Activated naive CD8-positive, alpha-beta T cell treated with anti-CD3 and anti-CD28 coated beads, Interleukin-2, amount 10 ng/mL, durations not matched to agents 7 days and 5 days (primary cell): ENCODE results near the gene JARID2. TPM values are rescaled to one million over a fixed set of nuclear protein-coding genes. Genes with fewer than 3 reads are reported as not detected.
A peak's percentile ranks its signal among the peaks of the same experiment; 100 is the strongest.
"Not testable (repeated sequence)": the region's sequence is repeated elsewhere in the genome, so short reads cannot be mapped to it uniquely, and the experiment has no call there.

Experiments
- ATAC-seq: fragments of 150-1000 bp; cut with Tn5 transposase; one replicate; pipeline ENCODE4 v1.10.0; 2021; ENCODE audit warnings: low read depth, moderate library complexity
- POLR2A ChIA-PET: fragments of 350-600 bp; sonication (Branson Sonifier 250); formaldehyde crosslinking; loops from one replicate; lab custom pipeline; 2021; ENCODE audit warnings: antibody characterized with exemption; lab: Charles Lee
- DNase-seq: peaks from one replicate; pipeline ENCODE4 v3.0.0; 2021
- H3K27ac Mint-ChIP-seq: one replicate; pipeline ENCODE4 v1.8.0; 2022; ENCODE audit warnings: mild to moderate bottlenecking, mixed read lengths
- H3K27me3 Mint-ChIP-seq: one replicate; pipeline ENCODE4 v1.8.0; 2022; ENCODE audit warnings: mild to moderate bottlenecking, moderate library complexity, mixed read lengths
- H3K36me3 Mint-ChIP-seq: one replicate; pipeline ENCODE4 v1.8.0; 2021; ENCODE audit warnings: mild to moderate bottlenecking, mixed read lengths
- H3K4me1 Mint-ChIP-seq: one replicate; pipeline ENCODE4 v1.8.0; 2021; ENCODE audit warnings: mixed read lengths
- H3K4me3 Mint-ChIP-seq: one replicate; pipeline ENCODE4 v1.8.0; 2022; ENCODE audit warnings: mild to moderate bottlenecking, moderate library complexity, mixed read lengths
- H3K9me3 Mint-ChIP-seq: one replicate; pipeline ENCODE4 v1.8.0; 2021; ENCODE audit warnings: mixed read lengths
- total RNA-seq, 2 experiments: library from RNA; stranded (reverse); gene quantifications; one replicate each; pipeline ENCODE4 v1.2.3, GENCODE V29; 2021

Gene JARID2
- total RNA-seq, 2 experiments from 2014 or later = 30.0 to 31.5 TPM

GRCh38 chr6:15319677-15320076 is 73.8 kb downstream of the JARID2 start:
- H3K27ac Mint-ChIP-seq = peak overlapping the region; percentile 42
- peaks cover 66% of the 10 kb centered on the region for H3K4me1 Mint-ChIP-seq
- H3K4me3 Mint-ChIP-seq = no peak overlapping the region
- ATAC-seq (no peak), DNase-seq (no peak)
- H3K27me3 Mint-ChIP-seq = no peaks in the 10 kb centered on the region
- POLR2A ChIA-PET = interaction anchor here (1.0 to 1.7 kb wide), 3 partner anchors 13 to 71 kb away, joined by 3 to 7 read pairs (median 3); no protein-coding TSS in a partner anchor
- H3K9me3 Mint-ChIP-seq = no peaks in the 10 kb centered on the region
- peaks cover 10% of the 10 kb centered on the region for H3K36me3 Mint-ChIP-seq

DNA sequence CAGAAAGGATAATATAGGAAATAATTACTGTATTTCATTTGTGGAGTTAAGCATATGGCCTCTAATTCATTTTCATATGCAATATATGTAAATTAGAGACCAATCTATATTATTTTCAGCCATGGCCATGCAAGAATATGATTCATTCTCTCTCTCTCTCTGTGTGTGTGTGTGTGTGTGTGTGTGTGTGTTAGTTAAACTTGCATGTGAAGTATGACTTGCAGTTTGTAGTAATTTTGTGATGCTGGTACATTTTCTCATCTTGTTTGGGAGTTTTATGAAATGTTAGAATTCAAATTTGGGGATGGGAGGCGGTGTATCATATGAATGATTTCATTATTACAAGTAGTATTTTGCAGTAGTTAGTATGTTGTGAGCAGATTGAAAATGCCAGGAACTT is 74.8 kb downstream of the JARID2 start:
- Mint-ChIP-seq H3K27ac (no peak overlapping the region), H3K4me1 (peaks cover 71% of the 10 kb centered on the region), H3K36me3 (peaks cover 15% of the 10 kb centered on the region), H3K9me3 (no peaks in the 10 kb centered on the region), H3K27me3 (no peaks in the 10 kb centered on the region), H3K4me3 (no peak overlapping the region)
- POLR2A ChIA-PET = interaction anchor here (1.0 kb wide), 1 partner anchor 12 kb away, joined by 3 read pairs; no protein-coding TSS in a partner anchor
- ATAC-seq = no peak
- DNase-seq = no peak

DNA sequence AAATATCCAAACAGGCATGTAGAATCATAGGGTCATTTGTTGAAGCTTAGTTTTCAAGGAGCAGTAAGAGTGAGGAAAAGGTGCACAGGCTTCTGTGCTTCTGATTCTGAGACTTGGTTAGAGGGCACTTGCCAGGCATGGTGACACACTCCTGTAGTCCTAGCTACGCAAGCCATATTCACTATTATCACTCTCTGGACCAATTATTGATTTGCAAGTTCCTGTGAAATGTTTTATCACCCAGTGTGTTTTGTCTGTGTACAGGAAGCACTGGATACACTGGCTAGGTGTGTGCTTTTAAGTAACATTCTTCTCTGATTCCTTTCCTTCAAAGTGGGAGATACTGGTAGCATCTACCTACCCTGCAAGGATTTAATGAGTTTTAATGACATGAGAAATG is 76.3 kb downstream of the JARID2 start:
- Mint-ChIP-seq H3K4me1 (peaks cover 67% of the 10 kb centered on the region), H3K36me3 (peaks cover 15% of the 10 kb centered on the region), H3K9me3 (no peaks in the 10 kb centered on the region), H3K27ac (peak overlapping the region; percentile 23), H3K4me3 (no peak overlapping the region), H3K27me3 (no peaks in the 10 kb centered on the region)
- POLR2A ChIA-PET = no interaction called here
- no peak for ATAC-seq
- DNase-seq = no peak

- Mint-ChIP-seq H3K4me3 (peak overlapping the region; percentile 30), H3K36me3 (peaks cover 15% of the 10 kb centered on the region), H3K27me3 (no peaks in the 10 kb centered on the region), H3K4me1 (peaks cover 68% of the 10 kb centered on the region), H3K9me3 (no peaks in the 10 kb centered on the region), H3K27ac (peak overlapping the region; percentile 84)
- peak; percentile 40 for ATAC-seq
- POLR2A ChIA-PET = no interaction called here
- no peak for DNase-seq
Observed at GRCh38 chr6:15322781-15323536, 77.1 kb downstream of the JARID2 start.

DNA sequence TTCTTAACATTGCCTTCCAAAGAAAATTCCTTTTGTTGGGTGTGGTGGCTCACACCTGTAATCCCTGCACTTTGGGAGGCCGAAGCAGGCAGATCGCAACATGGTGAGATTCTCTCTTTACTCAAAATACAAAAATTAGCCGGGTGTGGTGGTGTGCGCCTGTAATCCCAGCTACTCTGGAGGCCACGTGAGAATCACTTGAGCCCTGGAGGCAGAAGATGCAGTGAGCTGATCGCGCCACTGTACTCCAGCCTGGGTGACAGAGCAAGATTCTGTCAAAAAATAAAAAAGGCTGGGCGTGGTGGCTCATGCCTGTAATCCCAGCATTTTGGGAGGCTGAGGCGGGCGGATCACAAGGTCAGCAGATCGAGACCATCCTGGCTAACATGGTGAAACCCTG is 77.7 kb downstream of the JARID2 start:
- not testable (repeated sequence) for H3K9me3 Mint-ChIP-seq, ATAC-seq, H3K27me3 Mint-ChIP-seq, DNase-seq
- Mint-ChIP-seq H3K27ac (peak overlapping the region; percentile 84), H3K4me3 (peak overlapping the region; percentile 30), H3K4me1 (peaks cover 68% of the 10 kb centered on the region), H3K36me3 (peaks cover 15% of the 10 kb centered on the region)
- POLR2A ChIA-PET = interaction anchor here (0.6 kb wide), 1 partner anchor 40 kb away, joined by 3 read pairs; no protein-coding TSS in a partner anchor

DNA sequence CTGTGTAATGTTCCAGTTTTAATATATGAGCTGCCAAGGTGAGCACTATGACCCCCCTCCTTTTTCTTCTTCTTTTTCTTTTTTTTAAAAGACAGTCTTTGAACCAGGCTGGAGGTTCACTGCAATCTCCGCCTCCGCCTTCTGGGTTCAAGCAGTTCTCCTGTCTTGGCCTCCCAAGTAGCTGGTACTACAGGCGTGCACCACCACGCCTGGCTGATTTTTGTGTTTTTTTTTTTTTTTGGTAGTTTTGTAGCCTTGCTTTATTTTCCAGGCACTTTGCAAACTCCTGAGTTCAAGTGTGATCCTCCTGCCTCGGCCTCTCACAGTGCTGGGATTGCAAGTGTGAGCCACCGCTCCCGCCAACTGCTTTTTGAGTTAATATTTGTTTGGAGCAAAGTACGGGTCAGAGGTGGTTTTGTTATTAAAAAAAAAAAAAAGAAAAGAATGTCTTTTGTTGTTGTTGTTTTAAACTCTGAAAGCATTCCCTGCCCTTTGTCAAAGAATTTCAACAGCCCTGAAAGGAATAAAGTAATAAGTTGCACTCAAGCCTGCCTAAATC is 78.6 kb downstream of the JARID2 start:
- Mint-ChIP-seq H3K9me3 (no peaks in the 10 kb centered on the region), H3K4me1 (peaks cover 69% of the 10 kb centered on the region), H3K36me3 (peaks cover 12% of the 10 kb centered on the region), H3K27ac (no peak overlapping the region), H3K4me3 (no peak overlapping the region), H3K27me3 (no peaks in the 10 kb centered on the region)
- DNase-seq (no peak), ATAC-seq (no peak)
- POLR2A ChIA-PET = no interaction called here

GRCh38 chr6:15325540-15325955 is 79.7 kb downstream of the JARID2 start:
- Mint-ChIP-seq H3K27ac (peak overlapping the region; percentile 21), H3K9me3 (no peaks in the 10 kb centered on the region), H3K27me3 (no peaks in the 10 kb centered on the region), H3K4me1 (peaks cover 71% of the 10 kb centered on the region), H3K36me3 (peaks cover 11% of the 10 kb centered on the region), H3K4me3 (no peak overlapping the region)
- ATAC-seq (no peak), DNase-seq (no peak)
- POLR2A ChIA-PET = interaction anchor here (0.5 to 1.8 kb wide), 4 partner anchors 8 to 114 kb away, joined by 3 to 10 read pairs (median 4); no protein-coding TSS in a partner anchor

- DNase-seq (no peak), ATAC-seq (no peak)
- no peaks in the 10 kb centered on the region for H3K9me3 Mint-ChIP-seq
- peaks cover 10% of the 10 kb centered on the region for H3K36me3 Mint-ChIP-seq
- H3K27me3 Mint-ChIP-seq = no peaks in the 10 kb centered on the region
- POLR2A ChIA-PET = interaction anchor here (0.5 to 1.8 kb wide), 6 partner anchors 9 to 113 kb away, joined by 3 to 10 read pairs (median 4); no protein-coding TSS in a partner anchor
- H3K4me1 Mint-ChIP-seq = peaks cover 75% of the 10 kb centered on the region
- peak overlapping the region; percentile 40 for H3K27ac Mint-ChIP-seq
- peak overlapping the region; percentile 7 for H3K4me3 Mint-ChIP-seq
Observed at GRCh38 chr6:15326067-15326614, 80.3 kb downstream of the JARID2 start.

GRCh38 chr6:15327271-15327670 is 81.4 kb downstream of the JARID2 start:
- H3K27me3 Mint-ChIP-seq = no peaks in the 10 kb centered on the region
- POLR2A ChIA-PET = interaction anchor here (1.1 to 1.8 kb wide), 3 partner anchors 10 to 79 kb away, joined by 3 to 10 read pairs (median 4); no protein-coding TSS in a partner anchor

GRCh38 chr6:15329197-15329671 is 83.4 kb downstream of the JARID2 start:
- no peaks in the 10 kb centered on the region for H3K27me3 Mint-ChIP-seq
- peaks cover 72% of the 10 kb centered on the region for H3K4me1 Mint-ChIP-seq
- no peaks in the 10 kb centered on the region for H3K9me3 Mint-ChIP-seq
- ATAC-seq (no peak), DNase-seq (no peak)
- H3K36me3 Mint-ChIP-seq = peaks cover 9% of the 10 kb centered on the region
- POLR2A ChIA-PET = interaction anchor here (0.9 kb wide), 1 partner anchor 30 kb away, joined by 3 read pairs; no protein-coding TSS in a partner anchor
- peak overlapping the region; percentile 66 for H3K27ac Mint-ChIP-seq
- H3K4me3 Mint-ChIP-seq = peak overlapping the region; percentile 63

More at GRCh38 chr6:15327271-15327670, 81.4 kb downstream of the JARID2 start:
- ATAC-seq = peak; percentile 82
- Mint-ChIP-seq H3K4me3 (peak overlapping the region; percentile 39), H3K9me3 (no peaks in the 10 kb centered on the region), H3K36me3 (peaks cover 11% of the 10 kb centered on the region), H3K27ac (peak overlapping the region; percentile 27), H3K4me1 (peaks cover 73% of the 10 kb centered on the region)
- no peak for DNase-seq

GRCh38 chr6:15330174-15330944 is 84.5 kb downstream of the JARID2 start:
- Mint-ChIP-seq H3K27ac (peak overlapping the region; percentile 66), H3K4me1 (peaks cover 72% of the 10 kb centered on the region), H3K27me3 (no peaks in the 10 kb centered on the region), H3K4me3 (peak overlapping the region; percentile 63), H3K36me3 (peaks cover 5% of the 10 kb centered on the region), H3K9me3 (no peaks in the 10 kb centered on the region)
- POLR2A ChIA-PET = interaction anchor here (1.0 kb wide), 1 partner anchor 24 kb away, joined by 3 read pairs; no protein-coding TSS in a partner anchor
- DNase-seq (no peak), ATAC-seq (no peak)

- ATAC-seq (no peak), DNase-seq (no peak)
- Mint-ChIP-seq H3K36me3 (peaks cover 6% of the 10 kb centered on the region), H3K4me1 (peaks cover 73% of the 10 kb centered on the region), H3K4me3 (peak overlapping the region; percentile 63), H3K27ac (peak overlapping the region; percentile 66), H3K9me3 (no peaks in the 10 kb centered on the region), H3K27me3 (no peaks in the 10 kb centered on the region)
- POLR2A ChIA-PET = no interaction called here
Observed at GRCh38 chr6:15331143-15331542, 85.3 kb downstream of the JARID2 start.
